Measurements from ENCODE around the gene ZNF365.

DNA sequence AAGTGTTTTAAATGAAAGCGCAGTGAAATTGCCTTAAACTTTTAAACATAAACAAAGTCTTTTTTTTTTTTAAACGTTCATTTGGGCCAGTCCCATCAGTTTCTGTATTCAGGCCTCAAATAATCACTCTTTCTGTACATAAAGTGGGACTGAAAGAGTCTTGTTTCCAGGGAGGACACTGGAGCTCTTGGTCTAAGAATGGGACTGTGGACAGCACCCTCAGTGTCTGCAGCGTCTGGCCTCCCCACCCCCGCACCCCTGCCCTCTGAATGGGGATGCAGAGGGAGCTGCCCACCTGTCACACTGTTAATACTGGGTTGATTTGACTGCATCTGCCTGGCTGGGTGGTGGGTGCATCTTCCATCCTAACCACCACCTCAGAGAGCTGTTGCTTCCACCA, 5.2 kb downstream of the ZNF365 start:
- TF ChIP-seq POLR2A (IDR thresholded peaks at IDR 0.05): no peak
- TF ChIP-seq, protein P1, sequence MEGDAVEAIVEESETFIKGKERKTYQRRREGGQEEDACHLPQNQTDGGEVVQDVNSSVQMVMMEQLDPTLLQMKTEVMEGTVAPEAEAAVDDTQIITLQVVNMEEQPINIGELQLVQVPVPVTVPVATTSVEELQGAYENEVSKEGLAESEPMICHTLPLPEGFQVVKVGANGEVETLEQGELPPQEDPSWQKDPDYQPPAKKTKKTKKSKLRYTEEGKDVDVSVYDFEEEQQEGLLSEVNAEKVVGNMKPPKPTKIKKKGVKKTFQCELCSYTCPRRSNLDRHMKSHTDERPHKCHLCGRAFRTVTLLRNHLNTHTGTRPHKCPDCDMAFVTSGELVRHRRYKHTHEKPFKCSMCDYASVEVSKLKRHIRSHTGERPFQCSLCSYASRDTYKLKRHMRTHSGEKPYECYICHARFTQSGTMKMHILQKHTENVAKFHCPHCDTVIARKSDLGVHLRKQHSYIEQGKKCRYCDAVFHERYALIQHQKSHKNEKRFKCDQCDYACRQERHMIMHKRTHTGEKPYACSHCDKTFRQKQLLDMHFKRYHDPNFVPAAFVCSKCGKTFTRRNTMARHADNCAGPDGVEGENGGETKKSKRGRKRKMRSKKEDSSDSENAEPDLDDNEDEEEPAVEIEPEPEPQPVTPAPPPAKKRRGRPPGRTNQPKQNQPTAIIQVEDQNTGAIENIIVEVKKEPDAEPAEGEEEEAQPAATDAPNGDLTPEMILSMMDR (IDR thresholded peaks at IDR 0.05): no peak

All from breast epithelium (tissue), 3 donors.